Bone marrow (tissue), 2 donors: ENCODE results near the gene COL4A2.
"Not testable (repeated sequence)": the region's sequence is repeated elsewhere in the genome, so short reads cannot be mapped to it uniquely, and the experiment has no call there.

Experiments used
- DNase-seq, 2 donors: peaks; one replicate each; lab custom pipeline; 2025; lab: John Stamatoyannopoulos, UW

Gene COL4A2

DNA sequence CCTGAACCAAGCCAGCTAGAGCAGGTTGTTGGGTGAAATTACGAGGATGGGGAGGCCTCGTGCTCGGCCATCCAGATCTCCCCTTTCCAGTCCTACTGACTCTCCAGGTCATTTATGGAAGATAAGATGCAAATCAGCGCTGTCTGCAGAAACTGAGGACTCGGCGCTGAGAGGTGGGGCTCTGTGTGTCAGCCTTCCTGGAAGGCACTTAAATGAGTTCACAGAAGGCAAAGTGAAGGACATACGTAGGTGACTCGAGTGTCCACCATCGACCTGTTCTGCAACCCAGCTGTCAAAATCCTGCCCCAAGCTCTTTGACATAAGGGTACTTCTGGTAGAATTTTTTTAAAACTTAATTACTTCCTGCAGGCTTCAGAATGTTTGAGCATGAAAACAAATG, 168.0 kb downstream of the COL4A2 start:
- DNase-seq, result no peak

DNA sequence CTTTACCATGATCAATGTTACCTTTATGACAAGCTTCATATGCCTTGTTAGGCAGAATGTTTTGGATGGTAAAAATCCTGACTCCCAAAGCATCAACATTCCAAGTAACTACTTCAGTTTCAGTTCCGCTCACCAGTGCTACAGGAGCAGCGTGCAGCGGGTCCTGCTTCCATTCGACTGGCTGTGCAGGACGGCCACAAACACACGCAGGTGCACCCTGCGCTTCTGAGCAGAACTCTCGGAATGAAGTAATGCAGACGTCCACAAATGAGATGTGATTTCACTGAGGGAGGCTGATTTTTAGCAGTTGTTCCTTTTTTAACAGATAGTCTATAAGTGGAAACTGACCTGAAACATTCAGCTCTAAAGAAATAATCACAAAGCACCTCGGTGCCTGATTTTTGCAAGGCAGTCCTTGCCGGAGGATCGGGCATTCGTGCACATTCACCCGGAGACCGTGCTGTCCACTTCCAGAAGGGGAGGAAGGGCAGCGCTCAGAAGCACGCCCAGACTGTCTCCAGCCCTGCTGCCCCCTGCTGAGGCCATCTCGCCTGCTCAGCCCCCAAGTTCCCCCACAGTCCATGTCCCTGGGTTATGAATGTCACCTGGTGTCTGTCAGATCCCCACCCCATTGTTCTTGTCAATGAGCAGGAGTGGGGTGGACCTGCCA, 168.6 kb downstream of the COL4A2 start:
- no peak for DNase-seq

DNA sequence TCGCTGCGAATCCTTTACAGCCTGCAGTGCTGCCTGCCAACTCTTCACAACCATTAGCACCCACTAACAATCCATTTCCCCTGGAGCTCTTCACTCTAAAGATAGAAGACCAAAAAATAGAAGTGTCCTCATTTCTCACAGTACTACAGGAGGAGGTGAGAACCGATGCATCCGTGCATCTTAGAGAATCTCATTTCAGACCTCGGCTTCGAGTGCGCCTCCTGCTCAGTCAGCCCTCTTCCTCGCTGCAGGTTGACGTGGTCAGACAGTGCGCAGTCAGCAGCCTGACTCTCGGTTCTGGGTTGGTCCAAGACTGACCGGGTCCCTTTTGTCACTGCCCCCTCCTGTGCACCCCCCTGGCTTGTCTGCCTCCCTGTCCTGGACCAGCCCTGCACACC, 169.1 kb downstream of the COL4A2 start:
- DNase-seq, result no peak

DNA sequence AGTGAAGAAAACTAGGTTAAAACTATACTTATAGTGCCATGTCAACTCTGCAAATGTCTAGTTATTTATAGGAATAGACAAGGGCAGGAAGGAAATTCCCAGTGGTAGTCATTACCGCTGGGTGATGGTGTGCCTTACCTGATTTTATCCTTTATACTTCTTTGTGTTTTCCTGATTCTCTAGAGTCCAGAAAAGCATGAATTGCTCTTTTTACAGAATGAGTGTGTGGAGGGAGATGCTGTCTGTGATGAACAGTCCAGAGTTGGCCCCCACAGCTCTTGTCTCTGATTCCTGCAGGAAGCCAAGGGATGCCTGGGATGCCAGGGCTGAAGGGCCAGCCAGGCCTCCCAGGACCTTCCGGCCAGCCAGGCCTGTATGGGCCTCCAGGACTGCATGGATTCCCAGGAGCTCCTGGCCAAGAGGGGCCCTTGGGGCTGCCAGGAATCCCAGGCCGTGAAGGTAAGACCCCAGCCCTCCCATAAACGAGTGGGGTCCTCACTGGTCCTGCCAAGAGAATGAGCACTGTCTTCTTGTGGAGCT, 170.7 kb downstream of the COL4A2 start:
- no peak for DNase-seq

DNA sequence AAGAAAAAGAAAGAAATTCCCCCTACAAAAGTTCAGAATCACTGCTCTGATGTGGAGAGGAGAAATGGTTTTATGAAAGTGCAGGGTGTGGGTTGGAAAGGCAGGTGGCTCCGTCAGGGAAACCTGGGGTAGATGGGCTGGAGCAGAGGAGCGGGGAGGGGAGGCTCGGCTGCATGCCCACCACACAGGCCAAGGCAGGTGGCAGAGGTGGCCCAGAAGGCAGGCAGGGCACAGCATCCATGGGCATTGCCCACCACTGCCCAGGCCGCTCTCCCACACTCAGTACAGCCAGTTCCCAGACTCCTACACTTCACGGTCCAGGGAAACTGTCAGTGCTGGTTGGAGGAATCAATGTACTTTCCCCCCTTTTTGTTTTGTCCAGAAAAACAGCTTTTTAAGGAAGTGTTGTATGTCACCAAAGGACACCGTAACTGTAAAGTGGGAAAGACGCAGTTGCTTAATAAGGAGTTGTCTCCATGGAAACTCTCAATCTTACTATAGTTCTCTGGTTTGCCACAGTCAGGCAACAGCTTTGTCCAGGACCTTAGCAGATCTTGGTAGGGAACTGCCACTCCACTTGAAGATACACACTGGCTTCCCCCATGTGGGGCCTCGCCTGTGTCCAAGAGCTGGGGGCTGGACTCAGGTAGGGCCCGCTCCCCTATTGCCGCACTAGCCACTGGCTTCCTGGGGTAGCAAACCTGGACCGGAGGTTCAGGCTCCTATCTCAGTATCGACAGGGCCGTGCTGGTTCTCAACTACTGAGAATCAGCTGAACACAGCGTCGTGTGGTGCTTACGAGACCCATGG, 171.5 kb downstream of the COL4A2 start:
- DNase-seq, result no peak

DNA sequence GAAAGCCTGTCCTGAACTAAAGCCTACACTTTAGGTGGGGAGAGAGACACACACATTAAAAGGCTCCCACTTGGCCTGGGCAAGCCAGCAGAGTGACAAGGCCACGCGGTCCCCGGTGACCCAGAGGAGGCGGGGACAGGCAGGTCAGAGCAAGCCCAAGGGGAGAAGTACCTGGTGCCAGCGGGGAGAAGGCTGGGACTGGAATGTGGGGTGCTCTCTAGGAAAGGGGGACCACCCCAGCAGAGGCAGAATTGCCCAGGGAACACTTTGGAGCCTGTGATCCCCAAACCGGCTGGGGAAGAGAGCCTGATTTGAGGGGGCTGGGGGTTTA, 172.1 kb downstream of the COL4A2 start:
- DNase-seq, result no peak

DNA sequence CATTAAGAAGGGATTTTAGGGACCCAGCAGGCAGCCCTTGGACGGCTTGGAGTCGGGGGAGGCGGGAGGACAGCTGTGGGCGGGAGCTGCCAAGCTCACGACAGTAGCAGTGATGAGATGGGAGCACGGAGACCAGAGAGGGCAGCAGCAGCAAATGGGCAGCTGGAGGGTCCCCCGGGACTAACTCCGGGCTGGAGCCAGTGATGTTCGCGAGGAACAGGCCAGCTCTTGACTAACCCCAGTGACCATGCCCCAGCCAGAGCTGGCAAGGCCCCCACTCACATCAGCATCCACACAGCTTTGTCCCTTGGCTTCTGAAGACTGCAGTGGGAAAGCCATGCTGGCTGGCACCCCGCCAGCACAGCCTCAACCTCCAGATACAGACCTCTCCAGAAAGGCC, 172.6 kb downstream of the COL4A2 start:
- DNase-seq, result no peak

DNA sequence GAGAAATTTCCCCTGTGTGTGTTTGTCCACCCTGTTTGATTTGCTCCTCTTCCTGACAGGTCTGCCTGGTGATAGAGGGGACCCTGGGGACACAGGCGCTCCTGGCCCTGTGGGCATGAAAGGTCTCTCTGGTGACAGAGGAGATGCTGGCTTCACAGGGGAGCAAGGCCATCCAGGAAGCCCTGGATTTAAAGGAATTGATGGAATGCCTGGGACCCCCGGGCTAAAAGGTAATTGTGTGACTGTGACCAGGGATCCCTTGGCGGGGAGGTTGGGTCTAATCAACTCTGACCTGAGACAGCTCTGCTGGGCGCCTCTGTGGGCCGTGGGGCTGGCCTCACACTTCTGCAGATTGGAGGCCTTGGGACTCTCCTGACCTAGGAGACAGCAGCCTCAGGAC, 173.1 kb downstream of the COL4A2 start:
- DNase-seq, result no peak

DNA sequence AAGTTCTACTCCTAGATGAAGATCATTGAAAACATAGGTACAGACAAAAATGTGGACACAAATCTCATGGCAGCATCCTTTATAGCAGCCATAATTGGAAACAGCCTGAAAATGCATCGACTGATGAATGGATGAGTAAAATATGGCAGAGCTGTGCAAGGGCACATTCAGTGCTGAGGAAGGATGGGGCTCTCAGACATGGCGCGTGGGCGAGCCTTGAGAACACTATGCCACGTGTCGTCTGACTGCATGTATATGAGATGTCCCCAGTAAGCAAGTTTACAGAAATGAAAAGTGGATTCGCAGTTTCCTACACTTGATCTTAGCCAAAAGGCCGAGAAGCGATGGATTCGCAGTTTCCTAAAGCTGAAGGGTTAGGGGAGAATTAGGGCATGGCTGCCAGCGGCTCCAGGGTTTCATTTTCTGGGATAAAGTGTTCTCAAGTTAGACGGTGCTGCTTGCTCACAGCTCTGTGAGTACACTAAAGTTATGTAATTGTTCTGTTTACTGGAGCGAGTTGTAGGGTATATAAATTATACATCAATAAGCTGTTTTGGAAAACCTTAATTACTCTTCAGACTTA, 176.4 kb downstream of the COL4A2 start:
- no peak for DNase-seq

DNA sequence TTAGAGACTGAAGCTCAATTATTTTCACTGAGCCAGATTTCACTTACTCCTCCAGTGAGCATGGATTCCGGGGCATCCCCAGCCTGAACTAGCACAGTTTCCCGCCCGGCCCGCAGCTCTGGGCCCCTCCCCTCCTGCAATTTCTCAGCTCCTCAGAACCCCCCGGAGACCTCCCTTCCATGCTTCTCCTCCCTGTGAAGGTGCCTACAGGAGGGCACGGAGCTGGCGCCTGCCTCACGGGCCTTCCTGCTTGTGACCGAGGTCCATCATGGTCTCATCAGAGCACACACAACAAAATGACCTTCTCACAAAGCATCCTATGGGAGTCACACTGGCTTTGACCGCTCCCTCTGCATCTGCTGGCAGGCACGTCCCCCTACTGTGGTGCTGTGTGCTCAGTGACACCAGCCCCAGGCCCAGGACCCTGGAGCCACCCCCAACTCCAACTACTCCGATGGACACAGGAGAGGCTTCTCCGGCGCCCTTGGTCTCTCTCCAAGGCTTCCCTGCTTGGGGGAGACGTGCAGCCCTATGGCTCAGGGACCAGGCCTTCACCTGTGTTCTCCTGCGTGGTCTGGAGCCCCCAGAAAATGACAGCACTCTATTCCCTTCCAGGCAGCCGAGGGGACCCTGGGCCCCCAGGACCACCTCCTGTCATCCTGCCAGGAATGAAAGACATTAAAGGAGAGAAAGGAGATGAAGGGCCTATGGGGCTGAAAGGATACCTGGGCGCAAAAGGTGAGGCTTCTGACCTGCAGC, 177.4 kb downstream of the COL4A2 start:
- no peak for DNase-seq

DNA sequence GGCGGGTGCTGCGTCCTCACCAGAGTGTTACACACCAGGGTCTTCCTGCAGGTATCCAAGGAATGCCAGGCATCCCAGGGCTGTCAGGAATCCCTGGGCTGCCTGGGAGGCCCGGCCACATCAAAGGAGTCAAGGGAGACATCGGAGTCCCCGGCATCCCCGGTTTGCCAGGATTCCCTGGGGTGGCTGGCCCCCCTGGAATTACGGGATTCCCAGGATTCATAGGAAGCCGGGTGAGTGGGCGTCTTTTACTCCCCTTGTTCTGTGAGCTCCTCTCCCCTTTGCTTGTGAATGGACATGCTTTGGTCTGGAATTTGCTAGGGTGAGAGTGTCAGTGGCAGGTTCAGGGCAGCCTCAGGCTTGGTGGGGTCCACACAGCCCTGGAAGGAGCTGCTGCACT, 178.5 kb downstream of the COL4A2 start:
- no peak for DNase-seq

DNA sequence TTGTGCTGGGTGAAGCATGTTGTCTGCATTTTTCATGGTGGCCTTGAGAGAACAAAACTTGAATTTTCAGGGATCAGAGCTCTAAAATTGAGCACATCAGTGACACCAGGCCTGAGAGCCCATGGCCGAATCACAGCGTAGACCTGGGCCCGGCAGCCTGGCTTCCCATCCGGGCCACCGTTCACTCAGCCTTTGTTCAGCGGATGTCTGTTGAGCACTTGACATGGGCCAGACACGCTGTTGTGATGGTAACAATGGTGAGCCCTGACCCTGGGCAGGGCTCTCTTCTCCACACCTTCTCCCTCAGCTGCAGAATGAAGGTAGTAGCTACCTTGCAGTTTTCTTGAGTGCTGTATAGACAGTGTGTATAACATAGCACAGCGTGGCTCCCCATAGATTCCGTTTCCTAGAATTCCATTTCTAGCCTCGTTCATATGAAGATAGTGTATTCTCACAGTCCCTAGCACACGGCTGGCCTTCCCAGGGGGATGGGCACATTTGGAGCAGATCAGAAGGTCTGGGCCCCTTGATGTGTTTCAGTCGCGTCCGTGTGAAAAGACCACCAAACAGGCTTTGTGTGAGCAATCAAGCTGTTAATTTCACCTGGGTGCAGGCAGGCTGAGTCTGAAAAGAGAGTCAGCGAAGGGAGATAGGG, 179.1 kb downstream of the COL4A2 start:
- no peak for DNase-seq

DNA sequence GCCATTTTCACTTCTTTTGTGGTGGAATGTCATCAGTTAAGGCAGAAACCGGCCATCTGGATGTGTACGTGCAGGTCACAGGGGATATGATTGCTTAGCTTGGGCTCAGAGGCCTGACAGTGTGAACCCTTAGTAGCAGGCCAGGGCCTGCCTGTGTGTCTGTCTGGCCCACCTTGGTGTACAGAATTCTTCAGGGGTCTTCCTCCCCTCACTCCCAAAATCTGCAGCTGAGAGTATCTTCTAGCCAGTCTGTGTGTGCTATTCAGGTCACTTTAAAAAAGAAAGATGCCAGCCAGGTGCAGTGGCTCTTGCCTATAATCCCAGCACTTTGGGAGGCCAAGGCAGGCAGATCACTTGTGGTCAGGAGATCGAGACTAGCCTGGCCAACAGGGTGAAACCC, 179.8 kb downstream of the COL4A2 start:
- DNase-seq, result not testable (repeated sequence)

DNA sequence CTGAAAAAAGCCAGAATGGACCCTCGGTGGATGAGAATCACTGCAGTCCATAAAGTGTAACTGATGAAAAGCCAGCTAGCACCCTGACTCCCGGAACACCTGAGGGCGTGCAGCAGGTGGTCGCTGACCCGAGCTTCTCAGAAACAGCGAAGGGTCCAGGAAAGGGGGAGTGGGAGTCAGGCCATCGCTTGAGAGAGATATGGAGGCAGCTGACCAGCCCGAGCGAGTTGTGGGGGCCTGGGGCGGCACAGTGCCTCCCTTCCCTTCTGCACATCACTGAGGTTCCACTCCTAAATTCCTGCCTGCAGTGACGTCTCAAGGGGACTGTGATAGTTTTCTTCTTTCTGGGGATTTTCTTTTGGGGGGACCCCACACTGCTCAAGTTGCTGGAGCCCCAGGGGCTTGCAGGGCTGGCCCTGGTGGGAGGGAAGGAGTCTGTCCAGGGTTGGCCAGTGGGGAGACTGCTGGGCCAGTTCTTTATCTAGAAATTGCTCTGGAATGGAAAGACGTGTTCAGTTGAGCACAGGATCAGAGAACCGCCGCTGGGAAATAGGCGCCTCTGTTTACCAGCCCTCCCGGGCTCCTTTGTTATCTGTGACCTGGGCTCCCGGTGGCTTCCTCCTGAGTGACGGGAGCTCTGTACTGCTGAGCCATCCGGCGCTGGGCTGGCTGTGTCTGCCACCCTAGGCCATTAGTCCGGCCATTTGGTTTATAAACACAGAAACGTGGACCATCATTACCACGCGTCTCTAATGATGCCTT, 183.1 kb downstream of the COL4A2 start:
- DNase-seq, result no peak

DNA sequence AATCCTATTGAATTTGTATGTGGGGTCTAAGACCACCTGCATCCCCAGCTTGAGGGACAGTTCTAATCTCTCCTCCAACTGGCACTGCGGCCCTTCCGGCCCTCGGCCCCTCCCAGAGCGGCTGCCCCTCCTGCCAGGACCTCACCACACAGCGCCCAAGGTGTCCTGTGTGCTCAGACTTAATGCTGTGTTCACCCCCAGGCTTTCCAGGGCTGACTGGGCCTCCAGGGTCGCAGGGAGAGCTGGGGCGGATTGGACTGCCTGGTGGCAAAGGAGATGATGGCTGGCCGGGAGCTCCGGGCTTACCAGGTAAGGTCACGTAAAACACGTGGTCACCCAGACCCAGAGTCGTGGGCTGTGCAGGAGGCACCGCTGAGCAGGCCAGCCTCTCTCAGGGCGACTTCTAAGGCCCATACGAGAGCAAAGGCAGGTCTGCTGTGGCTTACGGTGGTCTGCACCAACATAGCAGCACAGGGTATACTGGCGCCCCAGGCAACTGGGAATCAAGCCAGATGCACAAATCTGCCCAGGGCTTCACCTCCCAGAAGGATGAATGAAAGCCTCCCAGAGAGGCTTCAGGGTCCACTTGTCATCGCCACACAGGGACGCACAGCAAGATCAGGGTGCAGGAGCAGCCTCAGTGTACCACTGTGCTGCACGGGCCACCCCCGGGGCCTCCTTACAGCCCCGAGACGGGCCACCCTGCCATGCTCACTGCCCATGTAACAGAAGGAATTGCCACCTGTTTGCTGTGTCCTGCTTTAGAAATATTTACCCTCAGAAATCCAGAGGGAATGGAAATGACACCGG, 185.0 kb downstream of the COL4A2 start:
- no peak for DNase-seq

DNA sequence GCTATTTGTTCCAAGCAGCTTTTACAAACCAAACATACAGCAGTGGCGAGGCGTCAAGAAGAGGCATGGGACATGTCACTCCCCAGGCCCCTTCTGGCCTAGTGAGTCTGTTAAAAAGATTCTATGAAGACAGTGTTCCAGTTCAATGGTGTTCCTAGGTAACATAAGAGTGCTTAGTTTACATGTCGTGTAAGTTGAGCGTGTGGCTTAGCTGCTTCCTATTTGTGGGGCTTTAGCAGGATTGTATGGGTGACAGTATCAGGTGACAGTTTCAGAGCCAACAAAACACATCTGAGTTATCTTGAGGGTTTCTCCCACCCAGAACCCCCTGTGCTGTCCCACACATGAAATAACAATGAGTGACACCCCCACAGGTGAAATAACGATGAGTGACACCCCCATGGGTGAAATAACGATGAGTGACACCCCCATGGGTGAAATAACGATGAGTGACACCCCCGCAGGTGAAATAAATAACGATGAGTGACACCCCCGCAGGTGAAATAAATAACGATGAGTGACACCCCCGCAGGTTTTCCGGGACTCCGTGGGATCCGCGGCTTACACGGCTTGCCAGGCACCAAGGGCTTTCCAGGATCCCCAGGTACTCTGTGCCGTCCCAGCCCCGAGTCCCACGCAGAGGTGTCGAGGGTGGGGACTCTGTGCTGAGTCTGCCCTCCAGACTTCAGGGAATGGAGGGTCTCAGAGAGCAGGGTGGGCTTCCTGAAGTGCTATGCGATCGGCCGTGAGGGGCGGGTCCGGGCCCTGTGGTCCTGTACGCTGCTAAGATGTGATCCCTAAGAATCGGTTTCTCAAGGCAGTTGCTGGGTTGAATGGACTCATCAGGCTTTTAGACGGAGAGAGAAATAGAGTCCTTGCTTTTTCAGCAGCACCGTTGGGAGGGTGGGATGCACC, 185.9 kb downstream of the COL4A2 start:
- no peak for DNase-seq

DNA sequence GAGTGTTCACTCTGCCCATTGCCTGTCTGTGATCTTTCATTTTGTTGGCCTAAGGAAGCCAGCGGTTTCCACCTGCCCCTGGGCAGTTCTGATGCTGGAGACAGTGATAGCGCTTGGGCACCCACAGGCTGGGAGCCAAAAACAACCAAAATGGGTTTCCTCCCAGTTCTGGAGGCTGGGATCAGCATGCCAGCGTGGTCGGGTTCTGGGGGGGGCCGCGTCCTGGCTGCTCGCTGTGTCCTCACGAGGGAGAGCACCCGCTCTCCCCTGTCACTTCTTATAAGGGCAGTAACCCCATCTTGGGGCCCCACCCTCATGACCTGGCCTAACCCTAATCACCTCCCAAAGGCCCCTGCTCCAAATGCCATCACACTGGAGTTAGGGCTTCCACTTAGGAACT, 186.5 kb downstream of the COL4A2 start:
- DNase-seq, result no peak

DNA sequence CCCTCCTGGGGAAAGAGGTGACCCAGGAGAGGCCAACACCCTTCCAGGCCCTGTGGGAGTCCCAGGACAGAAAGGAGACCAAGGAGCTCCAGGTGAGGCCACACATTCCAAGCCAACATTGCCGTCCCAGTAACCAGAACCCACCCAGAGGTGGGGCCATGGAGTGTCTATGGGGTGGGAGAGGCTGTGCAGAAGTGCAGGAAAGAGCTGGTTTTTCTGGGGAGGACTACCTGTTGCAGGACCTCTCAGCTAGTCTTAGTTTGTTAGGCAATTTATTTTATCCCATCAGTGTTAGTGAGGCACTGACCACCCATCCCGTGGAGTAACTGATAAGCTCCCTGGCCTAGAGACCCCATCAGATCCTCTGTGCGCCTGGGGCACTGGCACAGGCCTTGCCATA, 188.3 kb downstream of the COL4A2 start:
- no peak for DNase-seq

DNA sequence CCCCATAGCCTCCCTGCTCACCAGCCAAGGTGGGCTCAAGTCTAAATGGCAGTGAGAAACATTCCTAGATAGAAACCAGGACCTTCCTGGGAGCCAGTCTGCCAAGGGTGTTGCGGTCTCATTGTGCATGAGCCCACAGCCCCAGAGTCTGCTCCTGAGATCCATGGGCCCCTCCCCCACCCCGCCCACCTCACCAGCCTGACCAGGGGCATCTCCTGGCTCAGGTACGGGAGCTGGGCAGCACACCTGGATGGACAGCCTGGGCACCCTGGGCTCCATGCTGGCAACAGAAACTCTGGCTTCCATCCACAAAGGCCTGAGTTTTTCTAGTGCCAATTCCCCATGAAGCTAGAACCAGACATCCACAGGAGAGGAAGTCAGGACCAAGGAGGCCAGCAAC, 188.8 kb downstream of the COL4A2 start:
- DNase-seq, result no peak
